ENCODE data around the gene PPP2R5D.

The PPP2R5D gene

GRCh38 chr6:42984001-42984923 is at the start of gene PPP2R5D:
Gene PPP2R5D (plus strand): TSS chr6:42984570. CDS start chr6:42984678, 108 bp downstream.
- H3K4me3 ChIP-seq (ENCODE audit: low read length) = peak within 1 kb of the TSS; percentile 74
- no peak for TF ChIP-seq CTCF (conservative IDR thresholded peaks at IDR 0.05; ENCODE audit: low read length)
- DNase-seq (ENCODE audit: low read depth) = peak; percentile 98

GRCh38 chr6:42935322-42935721 is 49.0 kb upstream of the PPP2R5D start:
- DNase-seq (ENCODE audit: low read depth) = no peak
- TF ChIP-seq CTCF (conservative IDR thresholded peaks at IDR 0.05; ENCODE audit: low read length) = no peak
- no peak overlapping the region for H3K4me3 ChIP-seq (ENCODE audit: low read length)

- no peak overlapping the region for H3K4me3 ChIP-seq (ENCODE audit: low read length)
- DNase-seq (ENCODE audit: low read depth) = no peak
- TF ChIP-seq CTCF (conservative IDR thresholded peaks at IDR 0.05; ENCODE audit: low read length) = no peak
Observed at GRCh38 chr6:42936398-42936797, 48.0 kb upstream of the PPP2R5D start.

GRCh38 chr6:42937548-42938427 is 46.6 kb upstream of the PPP2R5D start:
- no peak overlapping the region for H3K4me3 ChIP-seq (ENCODE audit: low read length)
- no peak for DNase-seq (ENCODE audit: low read depth)
- no peak for TF ChIP-seq CTCF (conservative IDR thresholded peaks at IDR 0.05; ENCODE audit: low read length)

GRCh38 chr6:42938428-42938796 is 46.0 kb upstream of the PPP2R5D start:
- H3K4me3 ChIP-seq (ENCODE audit: low read length) = no peak overlapping the region
- no peak for DNase-seq (ENCODE audit: low read depth)
- TF ChIP-seq CTCF (conservative IDR thresholded peaks at IDR 0.05; ENCODE audit: low read length) = no peak

GRCh38 chr6:42938987-42939809 is 45.2 kb upstream of the PPP2R5D start:
- DNase-seq (ENCODE audit: low read depth) = no peak
- TF ChIP-seq CTCF (conservative IDR thresholded peaks at IDR 0.05; ENCODE audit: low read length) = no peak
- no peak overlapping the region for H3K4me3 ChIP-seq (ENCODE audit: low read length)

All from AG10803 (cell line).